Testis (tissue), 3 donors: ENCODE measurements around the gene CCDC97. TPM values are rescaled to one million over a fixed set of nuclear protein-coding genes. Genes with fewer than 3 reads are reported as not detected.

ENCODE experiments used
- DNase-seq: peaks from one replicate; pipeline ENCODE4 v3.0.0-alpha.2; 2019
- H3K27ac ChIP-seq, 2 donors: fragments of 200-600 bp; sonication (generic); one replicate each; pipeline ENCODE4 v1.5.1; 2019
- H3K27me3 ChIP-seq: fragments of 200-600 bp; sonication (generic); one replicate; pipeline ENCODE4 v1.5.1; 2019
- H3K36me3 ChIP-seq: fragments of 200-600 bp; sonication (generic); one replicate; pipeline ENCODE4 v1.5.1; 2017; ENCODE audit warnings: low read depth; ENCODE audit errors: missing control alignments
- H3K4me1 ChIP-seq: fragments of 200-600 bp; sonication (generic); one replicate; pipeline ENCODE4 v1.5.1; 2019
- H3K4me3 ChIP-seq, 2 donors: fragments of 200-600 bp; sonication (generic); one replicate each; pipeline ENCODE4 v1.5.1; 2017 to 2019
- H3K9me3 ChIP-seq: fragments of 200-600 bp; sonication (generic); one replicate; pipeline ENCODE4 v1.5.1; 2017
- CTCF ChIP-seq, 3 experiments: fragments of 450-650 bp in 2 of 3; fragments of 200-600 bp in 1 of 3; sonication (generic) in 1 of 3; IDR thresholded peaks; one replicate each; pipeline ENCODE4 v1.5.1; 2016 to 2019; ENCODE audit warnings: antibody characterized with exemption in 3 of 3, mild to moderate bottlenecking in 2 of 3, moderate library complexity in 1 of 3
- POLR2A ChIP-seq: fragments of 450-650 bp; IDR thresholded peaks from one replicate; pipeline ENCODE4 v1.6.1; 2017; ENCODE audit warnings: antibody characterized with exemption, mild to moderate bottlenecking, moderate library complexity
- WGBS, 2 donors: methylation state at CpG; one replicate each; pipeline ENCODE4 v1.1.5; 2018; 5-methylcytosine and 5-hydroxymethylcytosine counted together
- intact Hi-C: fragments of 100-400 bp; cut with DNase I; formaldehyde crosslinking; loops from one replicate; pipeline ENCODE4 v1.15.1; 2023; ENCODE audit warnings: low total_unique reads
- polyA plus RNA-seq: library from polyadenylated mRNA; stranded (reverse); fragments of 350-450 nt; fragmentation: Illumina TruSeq; extraction: RNeasy Lipid Tissue Mini Kit (QIAGEN cat#74804); gene quantifications from one replicate; pipeline ENCODE4 v1.2.3, GENCODE V29; 2014; ENCODE audit warnings: low read depth, low replicate concordance; ENCODE audit not compliant: insufficient read depth
- total RNA-seq, 2 donors: library from RNA; depleted of rRNA; stranded (reverse); fragments of >200 nt; gene quantifications; one replicate each; pipeline ENCODE4 v1.2.3, GENCODE V29; 2016

Gene CCDC97
- total and polyA plus RNA-seq, 3 donors from 2014 or later, result 36.2 to 57.8 (median 40.2) TPM

- TF ChIP-seq CTCF (IDR thresholded peaks at IDR 0.05), result no peak
- TF ChIP-seq POLR2A, result no peak
- Histone ChIP-seq H3K4me1 (peaks cover 21% of the 10 kb centered on the region), H3K9me3 (no peaks in the 10 kb centered on the region), H3K4me3 (peak overlapping the region; percentile 87 to 100), H3K27ac (peak overlapping the region; percentile 98 to 100), H3K36me3 (no peaks in the 10 kb centered on the region), H3K27me3 (no peaks in the 10 kb centered on the region)
- intact Hi-C loops, result loop anchor here (5.0 kb wide), 2 partner anchors 43 to 57 kb away; no protein-coding TSS in a partner anchor
- WGBS, 2 donors, result 0% methylated on average over 41 to 72 of the region's 75 CpGs
- DNase-seq, result peak; percentile 75
Measured at GRCh38 chr19:41264581-41265394, 45.2 kb upstream of the CCDC97 start.

GRCh38 chr19:41265395-41266153 lies 44.4 kb upstream of the CCDC97 start:
- no peak for TF ChIP-seq POLR2A
- no peak for TF ChIP-seq CTCF (IDR thresholded peaks at IDR 0.05)
- H3K27ac ChIP-seq, result peak overlapping the region; percentile 98 to 100
- intact Hi-C loops, result loop anchor here (5.0 kb wide), 1 partner anchor 42 kb away; no protein-coding TSS in a partner anchor
- H3K4me1 ChIP-seq, result peaks cover 21% of the 10 kb centered on the region
- peak; percentile 33 for DNase-seq
- no peaks in the 10 kb centered on the region for H3K36me3 ChIP-seq
- H3K4me3 ChIP-seq, result peak overlapping the region; percentile 87 to 100
- no peaks in the 10 kb centered on the region for H3K9me3 ChIP-seq
- H3K27me3 ChIP-seq, result no peaks in the 10 kb centered on the region
- WGBS, 2 donors, result 3 to 5% methylated on average over 17 of the region's 17 CpGs

GRCh38 chr19:41269055-41269454 lies 40.9 kb upstream of the CCDC97 start:
- intact Hi-C loops, result loop anchor here (5.0 kb wide), 1 partner anchor 38 kb away; no protein-coding TSS in a partner anchor

GRCh38 chr19:41269571-41269970 lies 40.4 kb upstream of the CCDC97 start:
- H3K9me3 ChIP-seq, result no peaks in the 10 kb centered on the region
- no peaks in the 10 kb centered on the region for H3K27me3 ChIP-seq
- H3K27ac ChIP-seq, result no peak overlapping the region
- H3K4me3 ChIP-seq, result no peak overlapping the region
- TF ChIP-seq POLR2A, result no peak
- TF ChIP-seq CTCF (IDR thresholded peaks at IDR 0.05), result no peak
- 73 to 81% methylated on average over 5 of the region's 5 CpGs for WGBS, 2 donors
- H3K36me3 ChIP-seq, result peaks cover 6% of the 10 kb centered on the region
- DNase-seq, result no peak
- intact Hi-C loops, result loop anchor here (5.0 kb wide), 1 partner anchor 38 kb away; no protein-coding TSS in a partner anchor
- H3K4me1 ChIP-seq, result peaks cover 21% of the 10 kb centered on the region

More at GRCh38 chr19:41269055-41269454, 40.9 kb upstream of the CCDC97 start:
- Histone ChIP-seq H3K9me3 (no peaks in the 10 kb centered on the region), H3K4me1 (peaks cover 21% of the 10 kb centered on the region), H3K27me3 (no peaks in the 10 kb centered on the region), H3K36me3 (peaks cover 6% of the 10 kb centered on the region), H3K4me3 (no peak overlapping the region), H3K27ac (no peak overlapping the region)
- TF ChIP-seq POLR2A (no peak), CTCF (IDR thresholded peaks at IDR 0.05) (no peak)
- no peak for DNase-seq
- WGBS, 2 donors, result 89 to 94% methylated on average over 2 of the region's 2 CpGs
